GM23248 (cell line): ENCODE results near the gene MARCHF7.

Source experiments
- EZH2 ChIP-seq: fragments of 200-600 bp; sonication (generic); IDR thresholded peaks from 2 replicates; pipeline ENCODE4 v1.6.1; 2018; ENCODE audit warnings: antibody characterized with exemption, mild to moderate bottlenecking; ENCODE audit not compliant: insufficient read depth, poor library complexity, severe bottlenecking
- EZH2phosphoT487 ChIP-seq: fragments of 200-600 bp; sonication (generic); IDR thresholded peaks from 2 replicates; pipeline ENCODE4 v1.6.1; 2018; ENCODE audit warnings: antibody characterized with exemption, moderate library complexity, mild to moderate bottlenecking, low read depth; ENCODE audit not compliant: insufficient read depth

DNA sequence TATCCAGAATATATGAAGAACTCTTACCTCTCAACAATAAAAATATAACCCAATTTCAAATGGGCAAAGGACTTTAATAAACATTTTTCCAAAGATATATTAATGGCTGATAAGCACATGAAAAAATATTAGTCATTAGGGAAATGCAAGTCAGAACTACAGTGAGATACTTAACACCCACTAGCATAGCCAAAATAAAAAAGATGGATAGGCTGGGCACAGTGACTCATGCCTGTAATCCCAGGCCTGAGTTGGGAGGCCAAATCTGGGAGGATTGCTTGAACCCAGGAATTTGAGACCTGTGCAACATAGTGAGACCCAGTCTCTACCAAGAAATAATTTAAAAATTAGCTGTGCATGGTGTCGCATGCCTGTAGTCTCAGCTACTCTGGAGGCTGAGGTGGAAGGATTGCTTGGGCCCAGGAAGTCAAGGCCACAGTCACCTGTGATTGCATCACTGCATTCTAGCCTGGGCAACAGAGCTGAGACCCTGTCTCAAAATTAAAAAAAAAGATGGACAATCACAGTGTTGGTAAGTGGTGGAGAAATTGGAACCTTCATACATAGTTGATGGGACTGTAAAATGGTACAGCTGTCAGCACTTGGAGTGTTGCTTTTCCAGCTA lies 25.1 kb downstream of the MARCHF7 start:
- TF ChIP-seq EZH2phosphoT487 (no peak), EZH2 (no peak)
